RKO (cell line): ENCODE data around the gene NUP37.
"Not testable (repeated sequence)": the region's sequence is repeated elsewhere in the genome, so short reads cannot be mapped to it uniquely, and the experiment has no call there.

Experiments
- DNase-seq: peaks from one replicate; pipeline ENCODE4 v3.0.0-alpha.2; 2016; ENCODE audit warnings: low spot score

Gene NUP37

GRCh38 chr12:102119674-102120563 is at the start of gene NUP37, which contains the start of gene PARPBP:
Gene NUP37 (minus strand): TSS chr12:102120114. CDS start chr12:102118518, 1,596 bp downstream.
Gene PARPBP (plus strand): TSS chr12:102120183. CDS start chr12:102123889, 3,706 bp downstream.
- DNase-seq: peak; percentile 92

GRCh38 chr12:102167821-102168604 is 48.1 kb upstream of the NUP37 start:
- no peak for DNase-seq

- DNase-seq: no peak
Measured at GRCh38 chr12:102163383-102163782, 43.5 kb upstream of the NUP37 start.

- not testable (repeated sequence) for DNase-seq
Measured at GRCh38 chr12:102155206-102155605, 35.3 kb upstream of the NUP37 start.

GRCh38 chr12:102147062-102147587 is 27.2 kb upstream of the NUP37 start:
- DNase-seq: not testable (repeated sequence)

GRCh38 chr12:102144221-102144620 is 24.3 kb upstream of the NUP37 start:
- no peak for DNase-seq

- DNase-seq: not testable (repeated sequence)
Measured at GRCh38 chr12:102142866-102143373, 23.0 kb upstream of the NUP37 start.

GRCh38 chr12:102137619-102138018 is 17.7 kb upstream of the NUP37 start:
- DNase-seq: not testable (repeated sequence)

- DNase-seq: not testable (repeated sequence)
Measured at GRCh38 chr12:102131442-102131841, 11.5 kb upstream of the NUP37 start.

GRCh38 chr12:102130720-102131119 is 10.8 kb upstream of the NUP37 start:
- not testable (repeated sequence) for DNase-seq

- DNase-seq: not testable (repeated sequence)
Measured at GRCh38 chr12:102121328-102121727, 1.4 kb upstream of the NUP37 start.

GRCh38 chr12:102120886-102121285 is 972 bp upstream of the NUP37 start:
- peak; percentile 77 for DNase-seq

GRCh38 chr12:102120564-102120873 is 605 bp upstream of the NUP37 start:
- peak; percentile 36 for DNase-seq

- DNase-seq: no peak
Measured at GRCh38 chr12:102118874-102119273, 1.0 kb downstream of the NUP37 start.

- no peak for DNase-seq
Measured at GRCh38 chr12:102116392-102116791, 3.5 kb downstream of the NUP37 start.

- no peak for DNase-seq
Measured at GRCh38 chr12:102114212-102114611, 5.7 kb downstream of the NUP37 start.

GRCh38 chr12:102110782-102111181 is 9.1 kb downstream of the NUP37 start:
- no peak for DNase-seq

- DNase-seq: no peak
Measured at GRCh38 chr12:102107970-102108369, 11.9 kb downstream of the NUP37 start.

- no peak for DNase-seq
Measured at GRCh38 chr12:102106905-102107304, 13.0 kb downstream of the NUP37 start.

- no peak for DNase-seq
Measured at GRCh38 chr12:102096855-102097254, 23.1 kb downstream of the NUP37 start.

GRCh38 chr12:102095677-102096263 is 24.1 kb downstream of the NUP37 start:
- DNase-seq: peak; percentile 71

GRCh38 chr12:102093319-102093718 is 26.6 kb downstream of the NUP37 start:
- no peak for DNase-seq
